Osteocyte (in vitro differentiated cells): ENCODE results near the gene PRSS36. TPM values are rescaled to one million over a fixed set of nuclear protein-coding genes. Genes with fewer than 3 reads are reported as not detected.
A peak's percentile ranks its signal among the peaks of the same experiment; 100 is the strongest.

Experiments
- DNase-seq: peaks from one replicate; pipeline ENCODE4 v3.0.0; 2021; ENCODE audit warnings: mixed read lengths; ENCODE audit not compliant: unreplicated experiment; ENCODE audit errors: extremely low spot score
- H3K27ac Mint-ChIP-seq: one replicate; pipeline ENCODE4 v1.8.0; 2021; ENCODE audit warnings: mild to moderate bottlenecking, mixed read lengths; ENCODE audit not compliant: unreplicated experiment
- H3K27me3 Mint-ChIP-seq: one replicate; pipeline ENCODE4 v1.8.0; 2021; ENCODE audit warnings: mixed read lengths; ENCODE audit not compliant: unreplicated experiment
- H3K36me3 Mint-ChIP-seq: one replicate; pipeline ENCODE4 v1.8.0; 2021; ENCODE audit warnings: mixed read lengths; ENCODE audit not compliant: unreplicated experiment
- H3K4me1 Mint-ChIP-seq: one replicate; pipeline ENCODE4 v1.8.0; 2021; ENCODE audit warnings: mixed read lengths; ENCODE audit not compliant: unreplicated experiment
- H3K4me3 Mint-ChIP-seq: one replicate; pipeline ENCODE4 v1.8.0; 2021; ENCODE audit warnings: mild to moderate bottlenecking, moderate library complexity, mixed read lengths; ENCODE audit not compliant: unreplicated experiment
- H3K9me3 Mint-ChIP-seq: one replicate; pipeline ENCODE4 v1.8.0; 2021; ENCODE audit warnings: mixed read lengths; ENCODE audit not compliant: unreplicated experiment
- CTCF ChIP-seq: fragments of 200-600 bp; sonication (generic); IDR thresholded peaks from 2 replicates; pipeline ENCODE4 v1.5.0; 2021; ENCODE audit warnings: antibody characterized with exemption, mild to moderate bottlenecking, moderate library complexity
- total RNA-seq: library from RNA; stranded (reverse); gene quantifications from 2 replicates; pipeline ENCODE4 v1.2.1, GENCODE V29; 2021

Gene PRSS36
- total RNA-seq, 1 donor from 2014 or later: 0.67 TPM

DNA sequence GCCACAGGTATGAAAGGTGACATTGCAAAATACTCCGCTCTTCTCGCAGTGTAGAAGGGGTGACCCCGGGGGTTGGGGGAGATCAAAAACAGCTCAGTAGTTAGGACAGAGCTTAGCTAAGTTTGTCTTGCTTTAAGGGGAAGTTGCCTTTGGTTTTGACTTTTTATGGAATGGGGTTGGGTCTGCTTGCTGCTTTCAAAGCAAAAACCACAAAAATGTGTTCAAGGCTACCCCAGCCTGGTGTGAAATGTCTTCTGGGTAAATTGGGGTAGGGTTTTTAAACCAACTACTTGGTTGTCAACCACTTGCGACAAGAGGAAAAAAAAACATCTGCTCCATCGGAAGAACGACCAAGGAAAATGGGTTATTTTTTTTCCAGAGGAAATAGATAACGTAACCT is 36.3 kb upstream of the PRSS36 start:
- no peak overlapping the region for H3K27ac Mint-ChIP-seq
- H3K4me1 Mint-ChIP-seq: peaks cover 38% of the 10 kb centered on the region
- H3K4me3 Mint-ChIP-seq: no peak overlapping the region
- no peaks in the 10 kb centered on the region for H3K9me3 Mint-ChIP-seq
- H3K36me3 Mint-ChIP-seq: peaks cover 78% of the 10 kb centered on the region
- TF ChIP-seq CTCF: no peak
- no peaks in the 10 kb centered on the region for H3K27me3 Mint-ChIP-seq
- DNase-seq: no peak

GRCh38 chr16:31185339-31185738 is 35.5 kb upstream of the PRSS36 start:
- H3K4me1 Mint-ChIP-seq: peaks cover 41% of the 10 kb centered on the region
- H3K36me3 Mint-ChIP-seq: peaks cover 73% of the 10 kb centered on the region
- no peak overlapping the region for H3K4me3 Mint-ChIP-seq
- no peaks in the 10 kb centered on the region for H3K9me3 Mint-ChIP-seq
- no peak for TF ChIP-seq CTCF
- DNase-seq: no peak
- H3K27me3 Mint-ChIP-seq: no peaks in the 10 kb centered on the region
- no peak overlapping the region for H3K27ac Mint-ChIP-seq

GRCh38 chr16:31184888-31185287 is 35.0 kb upstream of the PRSS36 start:
- DNase-seq: no peak
- H3K4me3 Mint-ChIP-seq: no peak overlapping the region
- H3K9me3 Mint-ChIP-seq: no peaks in the 10 kb centered on the region
- no peak for TF ChIP-seq CTCF
- no peak overlapping the region for H3K27ac Mint-ChIP-seq
- H3K4me1 Mint-ChIP-seq: peaks cover 41% of the 10 kb centered on the region
- H3K27me3 Mint-ChIP-seq: no peaks in the 10 kb centered on the region
- H3K36me3 Mint-ChIP-seq: peaks cover 69% of the 10 kb centered on the region

GRCh38 chr16:31183432-31184428 is 33.9 kb upstream of the PRSS36 start:
- TF ChIP-seq CTCF: no peak
- no peaks in the 10 kb centered on the region for H3K9me3 Mint-ChIP-seq
- peak overlapping the region; percentile 60 for H3K27ac Mint-ChIP-seq
- H3K4me3 Mint-ChIP-seq: peak overlapping the region; percentile 10
- no peaks in the 10 kb centered on the region for H3K27me3 Mint-ChIP-seq
- peaks cover 46% of the 10 kb centered on the region for H3K4me1 Mint-ChIP-seq
- DNase-seq: no peak
- H3K36me3 Mint-ChIP-seq: peaks cover 57% of the 10 kb centered on the region

GRCh38 chr16:31182391-31182790 is 32.5 kb upstream of the PRSS36 start:
- TF ChIP-seq CTCF: no peak
- Mint-ChIP-seq H3K4me3 (peak overlapping the region; percentile 95), H3K9me3 (no peaks in the 10 kb centered on the region), H3K36me3 (peaks cover 44% of the 10 kb centered on the region), H3K4me1 (peaks cover 49% of the 10 kb centered on the region), H3K27ac (peak overlapping the region; percentile 100), H3K27me3 (no peaks in the 10 kb centered on the region)
- DNase-seq: no peak
